AG09309 (cell line): Measurements from ENCODE around the gene EIF4E3.

ENCODE experiments used
- DNase-seq: peaks from one replicate; pipeline ENCODE4 v3.0.0-alpha.2; 2010; ENCODE audit warnings: low read depth
- H3K4me3 ChIP-seq: 2 replicates; pipeline ENCODE4 v1.5.1; 2011; ENCODE audit warnings: mild to moderate bottlenecking, low read depth, low read length, moderate library complexity; ENCODE audit not compliant: control insufficient read depth
- CTCF ChIP-seq: IDR thresholded peaks from 2 replicates; pipeline ENCODE4 v1.5.1; 2011; ENCODE audit warnings: mild to moderate bottlenecking, low read depth, low read length, inconsistent platforms; ENCODE audit not compliant: insufficient read depth, control insufficient read depth; ENCODE audit errors: missing control alignments

Gene EIF4E3

GRCh38 chr3:71725271-71725991 is at the start of gene EIF4E3:
TSS of gene EIF4E3 (minus strand) at chr3:71725402. CDS start at chr3:71725367, 35 bp downstream.
- peak within 1 kb of the TSS; percentile 56 for H3K4me3 ChIP-seq
- no peak for TF ChIP-seq CTCF
- DNase-seq, result no peak

GRCh38 chr3:71771884-71772283 is 46.7 kb upstream of the EIF4E3 start:
- no peak for DNase-seq
- no peak overlapping the region for H3K4me3 ChIP-seq
- no peak for TF ChIP-seq CTCF

DNA sequence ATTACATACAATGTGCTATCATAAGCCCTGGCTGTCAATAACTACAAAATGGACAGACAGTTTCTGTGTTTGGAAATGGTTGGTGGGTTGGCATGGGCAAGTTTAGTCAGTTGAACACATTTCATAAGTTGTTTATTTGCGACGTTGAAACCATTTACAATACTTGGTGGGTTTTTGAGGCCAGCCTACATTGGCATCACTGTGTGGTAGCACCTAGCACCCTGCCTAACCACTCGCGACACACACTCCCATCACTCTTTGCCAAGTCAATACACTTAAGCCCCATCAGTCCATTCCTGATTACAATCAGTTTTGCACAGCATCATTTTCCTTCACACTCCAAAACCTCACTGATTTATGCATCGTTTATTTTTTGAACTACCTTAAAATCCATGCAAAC is 45.9 kb upstream of the EIF4E3 start:
- DNase-seq, result no peak
- H3K4me3 ChIP-seq, result no peak overlapping the region
- TF ChIP-seq CTCF, result no peak

DNA sequence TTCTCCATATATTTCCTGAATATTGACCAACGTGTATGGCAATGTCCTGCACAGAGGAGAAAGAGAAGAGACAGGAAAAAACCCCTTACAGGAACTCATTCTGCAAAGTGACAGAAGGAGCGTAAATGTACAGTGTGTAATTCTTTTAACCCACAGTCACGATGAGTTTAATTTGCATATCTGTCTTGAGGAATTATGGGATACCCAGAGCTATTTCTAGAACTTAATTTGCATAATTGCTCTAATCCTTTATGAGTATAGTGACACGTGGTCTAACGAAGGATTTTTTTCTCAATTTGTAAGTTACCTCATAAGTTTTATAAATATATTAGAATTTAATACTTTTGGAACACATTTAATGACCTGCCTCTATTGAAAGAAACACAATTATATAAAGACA is 38.2 kb upstream of the EIF4E3 start:
- DNase-seq, result no peak
- no peak for TF ChIP-seq CTCF
- no peak overlapping the region for H3K4me3 ChIP-seq

- no peak overlapping the region for H3K4me3 ChIP-seq
- no peak for TF ChIP-seq CTCF
- DNase-seq, result no peak
Measured at GRCh38 chr3:71760140-71760539, 34.9 kb upstream of the EIF4E3 start.

DNA sequence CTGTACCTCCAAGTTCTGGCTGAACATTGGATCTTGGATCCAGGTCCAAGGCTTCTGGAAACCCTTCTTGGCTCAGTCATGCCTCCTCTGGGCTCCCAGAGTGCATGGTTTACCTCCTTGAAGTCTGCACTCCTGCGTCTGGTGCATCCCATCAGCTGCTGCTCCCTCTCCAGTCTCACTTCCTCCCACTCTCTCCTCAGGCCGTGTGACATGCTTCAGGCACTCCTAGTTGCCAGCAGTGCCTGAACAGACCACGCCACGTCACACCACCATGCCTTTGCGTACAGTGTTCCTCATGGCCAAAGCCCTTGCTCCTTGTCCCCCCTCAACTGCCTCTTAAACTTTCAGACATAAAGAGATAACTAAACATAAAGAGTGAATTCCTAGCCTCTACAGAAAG is 34.2 kb upstream of the EIF4E3 start:
- no peak for TF ChIP-seq CTCF
- DNase-seq, result no peak
- no peak overlapping the region for H3K4me3 ChIP-seq
